Upper lobe of left lung (tissue), 6 donors: ENCODE results near the gene EGLN1. TPM values are rescaled to one million over a fixed set of nuclear protein-coding genes. Genes with fewer than 3 reads are reported as not detected.

Experiments used
- ATAC-seq, 2 donors: fragments of 200-7000 bp; cut with Tn5 transposase; one replicate each; pipeline ENCODE4 v1.9.1; 2022; ENCODE audit warnings: mild to moderate bottlenecking in 2 of 2, moderate library complexity in 2 of 2; ENCODE audit not compliant: low FRiP score in 2 of 2
- DNase-seq, 2 donors: peaks; one replicate each; pipeline ENCODE4 v3.0.0-alpha.2; 2019 to 2020
- H3K27ac ChIP-seq, 4 donors: fragments of 200-600 bp; sonication (generic); one replicate each; pipeline ENCODE4 v1.5.1; 2016 to 2019
- H3K27me3 ChIP-seq, 4 donors: fragments of 200-600 bp; sonication (generic); one replicate each; pipeline ENCODE4 v1.5.1; 2017 to 2019
- H3K36me3 ChIP-seq, 4 donors: fragments of 200-600 bp; sonication (generic); one replicate each; pipeline ENCODE4 v1.5.1; 2016 to 2019
- H3K4me1 ChIP-seq, 4 donors: fragments of 200-600 bp; sonication (generic); one replicate each; pipeline ENCODE4 v1.5.1; 2018 to 2019
- H3K4me3 ChIP-seq, 4 donors: fragments of 200-600 bp; sonication (generic); one replicate each; pipeline ENCODE4 v1.5.1; 2017 to 2019; ENCODE audit warnings: mild to moderate bottlenecking in 2 of 4, moderate library complexity in 1 of 4
- H3K9me3 ChIP-seq, 4 donors: fragments of 200-600 bp; sonication (generic); one replicate each; pipeline ENCODE4 v1.5.1; 2018 to 2019
- CTCF ChIP-seq, 6 experiments: fragments of 450-650 bp in 4 of 6; fragments of 200-600 bp in 2 of 6; sonication (generic) in 2 of 6; IDR thresholded peaks; one replicate each; pipeline ENCODE4 v1.5.1; 2016 to 2019; ENCODE audit warnings: antibody characterized with exemption in 6 of 6
- EP300 ChIP-seq, 4 donors: sonication (generic); formaldehyde crosslinking; IDR thresholded peaks; one replicate each; pipeline ENCODE4 v1.5.1; 2017; ENCODE audit warnings: antibody characterized with exemption in 4 of 4, control low read depth in 2 of 4
- POLR2A ChIP-seq, 4 donors: fragments of 450-650 bp; IDR thresholded peaks; one replicate each; pipeline ENCODE4 v1.5.1; 2016 to 2017; ENCODE audit warnings: antibody characterized with exemption in 4 of 4, mild to moderate bottlenecking in 2 of 4
- POLR2AphosphoS5 ChIP-seq, 2 donors: sonication (generic); formaldehyde crosslinking; IDR thresholded peaks; one replicate each; pipeline ENCODE4 v1.5.1; 2017; ENCODE audit warnings: antibody characterized with exemption in 2 of 2
- WGBS, 2 donors: methylation state at CpG; one replicate each; pipeline ENCODE4 v1.1.5; 2017 to 2018; 5-methylcytosine and 5-hydroxymethylcytosine counted together
- total RNA-seq, 6 donors: library from RNA; depleted of rRNA in 4 of 6; stranded (reverse); fragments of >200 nt in 4 of 6; gene quantifications; one replicate each; pipeline versions ENCODE4 v1.1.0 to v1.2.1, GENCODE V29; 2016 to 2021
- donor health status: DM: no; HTN: no; CAD: no; lungs with moderate emphysema.
- donor health status: DM: no; HTN: yes; CAD: no; lungs with severe emphysema.

Gene EGLN1
- total RNA-seq, 6 donors from 2014 or later: 19.9 to 30.4 (median 22.8) TPM

- peak overlapping the region in 3 of 4 donors; percentile 86 to 96 (median 91) for H3K4me3 ChIP-seq
- no peak for TF ChIP-seq CTCF (IDR thresholded peaks at IDR 0.05)
- TF ChIP-seq POLR2A (IDR thresholded peaks at IDR 0.05): no peak
- TF ChIP-seq EP300 (IDR thresholded peaks at IDR 0.05): no peak
- no peak for TF ChIP-seq POLR2AphosphoS5 (IDR thresholded peaks at IDR 0.05)
- H3K9me3 ChIP-seq: no peaks in the 10 kb centered on the region
- no peaks in the 10 kb centered on the region for H3K27me3 ChIP-seq
- H3K36me3 ChIP-seq: no peaks in the 10 kb centered on the region
- no peak for ATAC-seq
- no peak for DNase-seq
- 85 to 88% methylated on average over 6 of the region's 6 CpGs for WGBS, 2 donors
- no peak overlapping the region for H3K27ac ChIP-seq
- H3K4me1 ChIP-seq: peaks cover 52 to 61% (median 55%) of the 10 kb centered on the region in 4 donors
These were observed 87.1 kb downstream of the EGLN1 start for GRCh38 chr1:231334952-231335351.

GRCh38 chr1:231334079-231334666, 87.9 kb downstream of the EGLN1 start:
- Histone ChIP-seq H3K36me3 (no peaks in the 10 kb centered on the region), H3K27me3 (no peaks in the 10 kb centered on the region), H3K27ac (no peak overlapping the region), H3K4me1 (peaks cover 47 to 54% (median 48%) of the 10 kb centered on the region in 4 donors), H3K9me3 (no peaks in the 10 kb centered on the region), H3K4me3 (peak overlapping the region in 3 of 4 donors; percentile 86 to 96 (median 91))
- no peak for DNase-seq
- TF ChIP-seq CTCF (IDR thresholded peaks at IDR 0.05) (no peak), POLR2AphosphoS5 (IDR thresholded peaks at IDR 0.05) (no peak), EP300 (IDR thresholded peaks at IDR 0.05) (no peak), POLR2A (IDR thresholded peaks at IDR 0.05) (no peak)
- ATAC-seq: no peak
- WGBS, 2 donors: 70 to 83% methylated on average over 1 of the region's 1 CpG

GRCh38 chr1:231332761-231333160, 89.3 kb downstream of the EGLN1 start:
- Histone ChIP-seq H3K27me3 (no peaks in the 10 kb centered on the region), H3K9me3 (no peaks in the 10 kb centered on the region), H3K36me3 (no peaks in the 10 kb centered on the region), H3K4me3 (peak overlapping the region in 1 of 4 donors; percentile 96), H3K27ac (no peak overlapping the region), H3K4me1 (peaks cover 42 to 46% (median 43%) of the 10 kb centered on the region in 4 donors)
- no peak for TF ChIP-seq POLR2AphosphoS5 (IDR thresholded peaks at IDR 0.05)
- TF ChIP-seq POLR2A (IDR thresholded peaks at IDR 0.05): no peak
- no peak for TF ChIP-seq EP300 (IDR thresholded peaks at IDR 0.05)
- TF ChIP-seq CTCF (IDR thresholded peaks at IDR 0.05): no peak
- ATAC-seq (no peak), DNase-seq (no peak)
- 97 to 100% methylated on average over 1 of the region's 1 CpG for WGBS, 2 donors

- H3K9me3 ChIP-seq: no peaks in the 10 kb centered on the region
- H3K4me3 ChIP-seq: no peak overlapping the region
- H3K36me3 ChIP-seq: no peaks in the 10 kb centered on the region
- DNase-seq: no peak
- H3K4me1 ChIP-seq: peaks cover 18 to 20% (median 19%) of the 10 kb centered on the region in 4 donors
- no peak for ATAC-seq
- TF ChIP-seq EP300 (IDR thresholded peaks at IDR 0.05) (no peak), POLR2A (IDR thresholded peaks at IDR 0.05) (no peak), POLR2AphosphoS5 (IDR thresholded peaks at IDR 0.05) (no peak), CTCF (IDR thresholded peaks at IDR 0.05) (no peak)
- H3K27ac ChIP-seq: no peak overlapping the region
- 90 to 93% methylated on average over 7 of the region's 7 CpGs for WGBS, 2 donors
- no peaks in the 10 kb centered on the region for H3K27me3 ChIP-seq
These were observed 92.6 kb downstream of the EGLN1 start for GRCh38 chr1:231329483-231329882.

GRCh38 chr1:231327617-231328016, 94.5 kb downstream of the EGLN1 start:
- ATAC-seq: no peak
- WGBS, 2 donors: 84 to 89% methylated on average over 5 of the region's 5 CpGs
- H3K4me3 ChIP-seq: no peak overlapping the region
- H3K4me1 ChIP-seq: peaks cover 0 to under 1% (median under 1%) of the 10 kb centered on the region in 4 donors
- no peak overlapping the region for H3K27ac ChIP-seq
- TF ChIP-seq EP300 (IDR thresholded peaks at IDR 0.05) (no peak), CTCF (IDR thresholded peaks at IDR 0.05) (no peak), POLR2A (IDR thresholded peaks at IDR 0.05) (no peak), POLR2AphosphoS5 (IDR thresholded peaks at IDR 0.05) (no peak)
- H3K36me3 ChIP-seq: no peaks in the 10 kb centered on the region
- H3K27me3 ChIP-seq: no peaks in the 10 kb centered on the region
- no peaks in the 10 kb centered on the region for H3K9me3 ChIP-seq
- DNase-seq: no peak
